ENCODE measurements around the gene TMEM248.

TMEM248 gene

DNA sequence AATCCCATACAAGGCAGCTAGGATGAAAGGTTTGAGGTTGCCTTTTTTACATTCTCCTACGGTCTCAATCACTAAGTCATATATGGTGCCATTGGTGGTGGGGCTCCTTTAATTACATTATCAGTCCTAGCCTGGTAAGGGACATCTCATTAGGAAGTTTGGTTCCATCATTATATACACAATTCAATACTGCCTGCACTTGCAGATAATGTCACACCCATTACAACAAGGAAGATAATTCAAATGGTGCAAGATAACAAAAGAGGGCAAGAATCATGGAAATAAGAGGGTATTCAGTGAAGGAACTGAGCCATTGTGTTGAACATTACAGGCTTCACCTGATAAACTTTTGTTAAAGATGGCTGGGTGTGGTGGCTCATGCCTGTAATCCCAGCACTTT is 1.7 kb upstream of the TMEM248 start:
- no peaks in the 10 kb centered on the region for H3K9me3 Mint-ChIP-seq
- H3K4me1 Mint-ChIP-seq (ENCODE audit: low read depth in 2 of 2) = peaks cover 20 to 21% of the 10 kb centered on the region in 2 donors
- no peak overlapping the region for H3K4me3 Mint-ChIP-seq
- H3K36me3 Mint-ChIP-seq (ENCODE audit: insufficient read depth) = peaks cover 28% of the 10 kb centered on the region
- no peak for DNase-seq
- no peak for ATAC-seq (replicated peaks)
- no peak overlapping the region for H3K27ac Mint-ChIP-seq
- H3K27me3 Mint-ChIP-seq = no peaks in the 10 kb centered on the region

- no peak for ATAC-seq (replicated peaks)
- DNase-seq = no peak
- Mint-ChIP-seq H3K4me1 (ENCODE audit: low read depth in 2 of 2) (peaks cover 20 to 21% of the 10 kb centered on the region in 2 donors), H3K27me3 (no peaks in the 10 kb centered on the region), H3K4me3 (no peak overlapping the region), H3K9me3 (no peaks in the 10 kb centered on the region), H3K27ac (peak overlapping the region in 1 of 2 donors; percentile 10), H3K36me3 (ENCODE audit: insufficient read depth) (peaks cover 32% of the 10 kb centered on the region)
Observed at GRCh38 chr7:66919704-66920103, 1.3 kb upstream of the TMEM248 start.

DNA sequence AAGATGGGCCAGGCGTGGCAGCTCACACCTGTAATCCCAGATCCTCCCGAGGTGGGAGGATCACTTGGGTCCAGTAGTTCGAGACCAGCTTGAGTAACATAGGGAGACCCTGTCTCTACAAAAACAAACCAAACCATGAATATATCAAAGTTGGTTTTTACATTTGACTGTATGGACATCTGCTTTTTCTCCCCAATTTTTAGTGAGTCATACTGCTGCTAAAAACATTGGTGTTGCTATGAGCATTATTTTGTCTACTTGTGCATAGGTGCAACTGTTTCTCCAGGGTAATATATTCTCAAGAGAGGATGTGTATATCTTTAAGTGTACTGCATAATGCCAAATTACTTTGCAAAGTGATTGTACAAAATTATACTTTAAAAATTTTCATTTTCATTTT is 769 bp upstream of the TMEM248 start:
- H3K27ac Mint-ChIP-seq = peak overlapping the region; percentile 91 to 97
- no peaks in the 10 kb centered on the region for H3K27me3 Mint-ChIP-seq
- peak overlapping the region; percentile 89 to 91 for H3K4me3 Mint-ChIP-seq
- H3K9me3 Mint-ChIP-seq = no peaks in the 10 kb centered on the region
- ATAC-seq (replicated peaks) = no peak
- peaks cover 20 to 24% of the 10 kb centered on the region in 2 donors for H3K4me1 Mint-ChIP-seq (ENCODE audit: low read depth in 2 of 2)
- DNase-seq = no peak
- peaks cover 37% of the 10 kb centered on the region for H3K36me3 Mint-ChIP-seq (ENCODE audit: insufficient read depth)

DNA sequence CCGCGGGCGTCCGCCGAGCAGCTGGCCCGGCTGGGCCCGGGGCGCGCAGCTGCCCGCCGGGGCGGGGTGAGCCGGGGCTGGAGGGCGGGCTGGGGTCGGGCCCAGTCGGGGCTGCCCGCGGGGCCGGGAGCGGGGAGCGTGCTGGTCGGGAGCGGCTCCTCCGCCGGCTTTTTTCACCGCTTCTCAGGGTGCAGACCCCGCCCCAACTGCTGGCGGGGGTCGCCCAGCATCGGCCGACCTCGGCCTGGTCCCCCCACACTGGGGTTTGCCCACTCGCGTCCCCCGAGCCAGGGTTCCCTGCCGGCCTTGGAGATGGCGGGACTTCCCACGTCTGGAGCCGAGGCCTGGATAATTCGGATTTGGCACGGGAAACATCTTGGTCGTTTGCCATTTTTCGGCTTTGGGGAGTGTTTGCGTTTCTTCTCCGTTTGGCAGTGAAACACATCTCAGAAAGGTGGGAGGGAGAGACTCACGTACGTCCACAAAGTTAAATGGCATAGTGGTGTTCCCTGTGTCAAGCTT is 432 bp downstream of the TMEM248 start:
- peaks cover 28 to 30% of the 10 kb centered on the region in 2 donors for H3K4me1 Mint-ChIP-seq (ENCODE audit: low read depth in 2 of 2)
- H3K4me3 Mint-ChIP-seq = peak overlapping the region; percentile 89 to 91
- no peaks in the 10 kb centered on the region for H3K27me3 Mint-ChIP-seq
- H3K36me3 Mint-ChIP-seq (ENCODE audit: insufficient read depth) = peaks cover 44% of the 10 kb centered on the region
- DNase-seq (peak in 1 of 3 experiments; percentile 6), ATAC-seq (replicated peaks) (no peak)
- peak overlapping the region; percentile 91 to 97 for H3K27ac Mint-ChIP-seq
- no peaks in the 10 kb centered on the region for H3K9me3 Mint-ChIP-seq

DNA sequence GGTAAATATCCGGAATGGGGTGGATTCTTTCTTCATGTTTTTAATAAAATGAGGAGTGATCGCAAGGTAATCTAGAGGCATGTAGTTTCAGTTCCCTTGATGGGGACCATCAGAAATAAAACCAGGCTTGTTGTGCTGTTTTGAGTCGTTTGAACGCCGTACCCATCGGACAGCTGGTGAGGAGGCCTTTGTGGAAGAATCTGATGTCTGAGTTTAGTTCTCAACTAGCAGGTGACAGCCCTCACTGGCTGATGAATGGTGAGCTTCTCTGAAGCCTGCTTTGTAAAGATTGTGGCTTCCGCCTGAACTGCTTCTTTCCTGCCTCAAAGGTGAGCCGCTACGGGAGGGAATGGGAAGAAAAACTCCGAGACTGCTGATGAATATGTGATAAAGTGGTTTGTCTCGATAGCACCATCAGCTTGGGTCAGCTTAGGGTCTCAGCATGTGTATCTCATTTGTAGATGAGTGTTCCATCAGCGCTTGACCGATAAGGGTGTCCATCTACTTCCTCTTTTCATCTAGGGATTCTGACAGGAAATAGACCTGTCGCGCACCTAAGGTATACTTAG is 977 bp downstream of the TMEM248 start:
- no peaks in the 10 kb centered on the region for H3K27me3 Mint-ChIP-seq
- H3K4me1 Mint-ChIP-seq (ENCODE audit: low read depth in 2 of 2) = peaks cover 28 to 32% of the 10 kb centered on the region in 2 donors
- H3K36me3 Mint-ChIP-seq (ENCODE audit: insufficient read depth) = peaks cover 44% of the 10 kb centered on the region
- H3K9me3 Mint-ChIP-seq = no peaks in the 10 kb centered on the region
- DNase-seq (peak; percentile 8 to 30 (median 11)), ATAC-seq (replicated peaks) (peak; percentile 18)
- H3K4me3 Mint-ChIP-seq = peak overlapping the region; percentile 89 to 91
- H3K27ac Mint-ChIP-seq = peak overlapping the region; percentile 91 to 97

GRCh38 chr7:66925255-66925654 is 4.2 kb downstream of the TMEM248 start:
- Mint-ChIP-seq H3K27ac (no peak overlapping the region), H3K4me1 (ENCODE audit: low read depth in 2 of 2) (peaks cover 39 to 63% of the 10 kb centered on the region in 2 donors), H3K9me3 (no peaks in the 10 kb centered on the region), H3K4me3 (peak overlapping the region in 1 of 2 donors; percentile 27), H3K27me3 (no peaks in the 10 kb centered on the region), H3K36me3 (ENCODE audit: insufficient read depth) (peaks cover 54% of the 10 kb centered on the region)
- ATAC-seq (replicated peaks) (no peak), DNase-seq (no peak)

DNA sequence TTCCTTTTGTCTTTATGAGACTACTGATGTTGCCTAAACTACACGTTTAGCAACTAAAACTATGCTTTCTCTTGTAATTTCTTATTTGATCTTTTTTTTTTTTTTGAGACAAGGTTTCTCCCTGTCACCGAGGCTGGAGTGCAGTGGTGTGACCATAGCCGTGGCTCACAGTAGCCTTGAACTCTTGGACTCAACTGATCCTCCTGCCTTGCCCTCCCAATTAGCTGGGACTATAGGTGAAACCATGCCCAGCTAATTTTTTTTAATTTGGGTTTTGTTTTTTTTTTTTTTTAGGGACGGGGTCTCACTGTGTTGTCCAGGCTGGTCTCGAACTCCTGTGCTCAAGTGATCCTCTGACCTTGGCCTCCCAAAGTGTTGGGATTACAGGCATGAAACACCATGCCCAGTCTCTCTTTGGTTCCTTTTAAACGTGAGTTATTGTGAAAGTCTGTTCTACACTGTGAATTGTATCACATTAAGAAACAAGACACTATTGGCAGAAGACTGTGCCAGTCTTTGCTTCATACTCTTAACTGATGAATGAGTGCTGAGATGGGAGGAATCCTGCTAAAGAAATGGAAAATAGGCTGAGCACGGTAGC is 6.4 kb downstream of the TMEM248 start:
- DNase-seq (no peak), ATAC-seq (replicated peaks) (no peak)
- Mint-ChIP-seq H3K27ac (peak overlapping the region; percentile 65 to 84), H3K4me3 (peak overlapping the region in 1 of 2 donors; percentile 8), H3K4me1 (ENCODE audit: low read depth in 2 of 2) (peaks cover 37 to 63% of the 10 kb centered on the region in 2 donors), H3K36me3 (ENCODE audit: insufficient read depth) (peaks cover 51% of the 10 kb centered on the region), H3K9me3 (no peaks in the 10 kb centered on the region), H3K27me3 (no peaks in the 10 kb centered on the region)

DNA sequence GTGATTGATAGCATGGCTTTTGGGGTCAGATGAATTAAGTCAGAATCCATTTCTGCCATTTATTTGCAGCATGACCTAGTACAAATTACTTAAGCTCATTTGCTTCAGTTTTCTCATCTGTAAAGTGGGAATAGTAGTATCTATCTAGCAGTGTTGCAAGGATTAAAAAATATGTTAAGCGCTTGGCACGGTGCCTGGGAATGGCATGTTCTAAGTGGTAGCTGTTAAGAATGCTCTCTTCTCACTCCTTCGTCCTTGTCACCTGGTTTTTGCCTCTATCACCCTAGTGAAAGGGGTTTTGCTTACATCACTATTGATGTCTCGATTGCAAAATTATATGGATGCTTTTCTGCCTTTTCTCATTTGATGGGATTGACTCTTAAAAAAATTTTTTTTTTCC is 7.4 kb downstream of the TMEM248 start:
- H3K27ac Mint-ChIP-seq = peak overlapping the region in 1 of 2 donors; percentile 56
- no peaks in the 10 kb centered on the region for H3K9me3 Mint-ChIP-seq
- DNase-seq (no peak), ATAC-seq (replicated peaks) (no peak)
- H3K4me3 Mint-ChIP-seq = peak overlapping the region in 1 of 2 donors; percentile 22
- peaks cover 48% of the 10 kb centered on the region for H3K36me3 Mint-ChIP-seq (ENCODE audit: insufficient read depth)
- H3K27me3 Mint-ChIP-seq = no peaks in the 10 kb centered on the region
- peaks cover 41 to 63% of the 10 kb centered on the region in 2 donors for H3K4me1 Mint-ChIP-seq (ENCODE audit: low read depth in 2 of 2)

DNA sequence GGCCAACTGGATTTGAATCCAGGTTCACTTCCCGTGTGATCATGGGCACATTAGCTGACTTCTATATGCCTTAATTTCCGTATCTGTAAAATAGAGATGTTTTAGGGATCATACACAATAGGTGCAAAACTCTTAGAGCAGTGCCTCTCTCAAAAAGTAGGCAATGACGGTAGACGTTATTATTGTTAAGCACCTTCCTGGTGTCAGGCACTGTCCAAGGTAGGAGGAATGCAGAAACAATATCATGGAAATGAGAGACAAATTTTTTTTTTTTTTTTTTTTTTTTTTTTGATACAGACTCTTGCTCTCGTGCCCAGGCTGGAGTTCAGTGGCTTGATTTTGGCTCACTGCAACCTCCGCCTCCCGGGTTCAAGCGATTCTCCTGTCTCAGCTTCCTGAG is 8.1 kb downstream of the TMEM248 start:
- peaks cover 45% of the 10 kb centered on the region for H3K36me3 Mint-ChIP-seq (ENCODE audit: insufficient read depth)
- DNase-seq (no peak), ATAC-seq (replicated peaks) (no peak)
- no peaks in the 10 kb centered on the region for H3K9me3 Mint-ChIP-seq
- no peaks in the 10 kb centered on the region for H3K27me3 Mint-ChIP-seq
- peak overlapping the region; percentile 56 to 63 for H3K27ac Mint-ChIP-seq
- peaks cover 42 to 68% of the 10 kb centered on the region in 2 donors for H3K4me1 Mint-ChIP-seq (ENCODE audit: low read depth in 2 of 2)
- peak overlapping the region; percentile 27 to 36 for H3K4me3 Mint-ChIP-seq

- peaks cover 44 to 73% of the 10 kb centered on the region in 2 donors for H3K4me1 Mint-ChIP-seq (ENCODE audit: low read depth in 2 of 2)
Observed at GRCh38 chr7:66929935-66930334, 8.9 kb downstream of the TMEM248 start.

GRCh38 chr7:66930341-66930740 is 9.3 kb downstream of the TMEM248 start:
- peaks cover 42 to 70% of the 10 kb centered on the region in 2 donors for H3K4me1 Mint-ChIP-seq (ENCODE audit: low read depth in 2 of 2)
- no peaks in the 10 kb centered on the region for H3K9me3 Mint-ChIP-seq
- DNase-seq (no peak), ATAC-seq (replicated peaks) (no peak)
- peak overlapping the region in 1 of 2 donors; percentile 63 for H3K27ac Mint-ChIP-seq
- H3K27me3 Mint-ChIP-seq = no peaks in the 10 kb centered on the region
- peaks cover 34% of the 10 kb centered on the region for H3K36me3 Mint-ChIP-seq (ENCODE audit: insufficient read depth)
- no peak overlapping the region for H3K4me3 Mint-ChIP-seq

More at GRCh38 chr7:66929935-66930334, 8.9 kb downstream of the TMEM248 start:
- Mint-ChIP-seq H3K9me3 (no peaks in the 10 kb centered on the region), H3K27ac (peak overlapping the region in 1 of 2 donors; percentile 63), H3K4me3 (peak overlapping the region; percentile 21 to 36), H3K36me3 (ENCODE audit: insufficient read depth) (peaks cover 38% of the 10 kb centered on the region), H3K27me3 (no peaks in the 10 kb centered on the region)
- no peak for DNase-seq
- no peak for ATAC-seq (replicated peaks)

- no peaks in the 10 kb centered on the region for H3K27me3 Mint-ChIP-seq
- DNase-seq = no peak
- peaks cover 57 to 76% of the 10 kb centered on the region in 2 donors for H3K4me1 Mint-ChIP-seq (ENCODE audit: low read depth in 2 of 2)
- H3K4me3 Mint-ChIP-seq = peak overlapping the region in 1 of 2 donors; percentile 8
- no peaks in the 10 kb centered on the region for H3K9me3 Mint-ChIP-seq
- H3K27ac Mint-ChIP-seq = peak overlapping the region; percentile 62 to 75
- ATAC-seq (replicated peaks) = no peak
- H3K36me3 Mint-ChIP-seq (ENCODE audit: insufficient read depth) = peaks cover 27% of the 10 kb centered on the region
Observed at GRCh38 chr7:66933469-66933868, 12.4 kb downstream of the TMEM248 start.

DNA sequence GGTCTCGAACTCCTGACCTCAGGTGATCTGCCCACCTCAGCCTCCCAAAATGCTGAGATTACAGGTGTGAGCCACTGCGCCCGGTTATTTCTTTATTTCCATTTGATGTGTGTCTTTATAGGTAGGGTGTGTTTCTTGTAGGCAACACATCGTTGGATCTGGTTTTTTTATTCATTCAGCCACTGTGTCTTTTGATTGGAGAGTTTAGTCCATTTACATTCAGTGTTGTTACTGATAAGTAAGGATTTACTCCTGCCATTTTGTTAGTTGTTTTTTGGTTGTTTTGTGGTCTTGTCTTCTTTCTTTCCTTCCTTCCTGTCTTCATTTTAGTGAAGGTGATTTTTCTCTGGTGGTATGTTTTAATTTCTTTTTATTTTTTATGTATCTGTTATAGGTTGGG is 16.9 kb downstream of the TMEM248 start:
- Mint-ChIP-seq H3K4me3 (peak overlapping the region; percentile 31 to 40), H3K27me3 (no peaks in the 10 kb centered on the region), H3K36me3 (ENCODE audit: insufficient read depth) (peaks cover 36% of the 10 kb centered on the region), H3K9me3 (no peaks in the 10 kb centered on the region), H3K4me1 (ENCODE audit: low read depth in 2 of 2) (peaks cover 39 to 60% of the 10 kb centered on the region in 2 donors), H3K27ac (peak overlapping the region; percentile 69 to 75)
- DNase-seq (no peak), ATAC-seq (replicated peaks) (no peak)

- H3K36me3 Mint-ChIP-seq (ENCODE audit: insufficient read depth) = peaks cover 45% of the 10 kb centered on the region
- no peak for DNase-seq
- ATAC-seq (replicated peaks) = no peak
- no peaks in the 10 kb centered on the region for H3K27me3 Mint-ChIP-seq
- H3K4me1 Mint-ChIP-seq (ENCODE audit: low read depth in 2 of 2) = peaks cover 32 to 53% of the 10 kb centered on the region in 2 donors
- peak overlapping the region in 1 of 2 donors; percentile 3 for H3K27ac Mint-ChIP-seq
- H3K4me3 Mint-ChIP-seq = no peak overlapping the region
- H3K9me3 Mint-ChIP-seq = no peaks in the 10 kb centered on the region
Observed at GRCh38 chr7:66939325-66939724, 18.3 kb downstream of the TMEM248 start.
